Fibroblast of skin of left biceps (primary cell): ENCODE measurements around the gene SMAD2.

Experiments
- DNase-seq, 2 experiments: peaks; one replicate each; pipeline ENCODE4 v3.0.0-alpha.2; 2013; ENCODE audit warnings: low read depth in 2 of 2

SMAD2 gene

DNA sequence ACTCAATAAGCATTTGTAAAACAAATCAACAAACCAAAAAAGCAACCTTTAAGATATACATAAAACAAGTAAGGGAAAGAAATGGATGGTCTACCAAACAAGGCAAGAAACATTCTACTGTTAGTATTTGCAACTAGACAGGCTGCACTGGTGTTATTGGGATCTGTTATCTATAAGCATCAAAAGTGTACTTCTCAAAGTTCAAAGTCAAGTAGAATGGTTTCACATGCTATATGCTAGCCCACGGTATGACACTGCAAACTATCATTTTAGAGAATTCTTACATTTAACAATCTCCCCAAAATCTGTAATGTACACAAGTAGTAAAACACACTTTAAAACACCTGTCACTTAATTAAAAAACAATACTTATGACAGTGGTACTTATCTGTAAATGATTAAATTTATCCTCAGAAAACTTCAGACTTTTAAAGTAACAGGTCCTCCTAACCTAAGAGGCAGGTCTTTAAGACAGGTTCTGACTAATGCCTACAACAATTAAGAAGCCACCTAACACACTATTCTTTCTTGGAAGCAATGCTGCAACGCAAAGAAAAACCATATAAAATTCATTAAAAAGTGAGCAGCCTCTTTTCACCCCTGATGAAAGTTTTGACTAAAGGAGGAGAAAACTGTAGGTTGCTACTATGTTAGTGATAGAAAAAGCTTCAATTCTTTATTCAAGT is 34.8 kb downstream of the SMAD2 start:
- no peak for DNase-seq

GRCh38 chr18:47893939-47894699 is 36.3 kb downstream of the SMAD2 start:
- no peak for DNase-seq

GRCh38 chr18:47893047-47893446 is 37.4 kb downstream of the SMAD2 start:
- DNase-seq, result no peak

GRCh38 chr18:47888156-47888555 is 42.3 kb downstream of the SMAD2 start:
- DNase-seq, result no peak

DNA sequence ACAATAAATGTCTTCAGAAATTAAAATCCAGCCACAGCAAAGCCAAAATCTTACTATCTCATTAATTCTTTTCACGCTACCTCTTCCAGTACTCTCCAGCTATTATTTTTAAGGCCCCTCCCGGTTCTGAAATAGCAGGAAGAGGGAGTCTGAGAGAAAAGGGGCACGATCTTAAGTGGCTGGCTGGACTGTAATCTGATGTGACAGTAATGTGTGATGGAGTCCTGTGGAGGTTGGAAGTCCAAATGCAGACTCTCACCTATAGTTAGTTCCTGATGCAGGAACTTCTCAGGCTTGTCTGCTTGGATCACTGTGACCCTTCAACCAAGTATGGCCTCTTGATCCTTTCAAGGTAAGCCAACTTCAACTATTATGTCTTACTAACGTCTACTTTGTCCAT is 43.2 kb downstream of the SMAD2 start:
- DNase-seq, result no peak

DNA sequence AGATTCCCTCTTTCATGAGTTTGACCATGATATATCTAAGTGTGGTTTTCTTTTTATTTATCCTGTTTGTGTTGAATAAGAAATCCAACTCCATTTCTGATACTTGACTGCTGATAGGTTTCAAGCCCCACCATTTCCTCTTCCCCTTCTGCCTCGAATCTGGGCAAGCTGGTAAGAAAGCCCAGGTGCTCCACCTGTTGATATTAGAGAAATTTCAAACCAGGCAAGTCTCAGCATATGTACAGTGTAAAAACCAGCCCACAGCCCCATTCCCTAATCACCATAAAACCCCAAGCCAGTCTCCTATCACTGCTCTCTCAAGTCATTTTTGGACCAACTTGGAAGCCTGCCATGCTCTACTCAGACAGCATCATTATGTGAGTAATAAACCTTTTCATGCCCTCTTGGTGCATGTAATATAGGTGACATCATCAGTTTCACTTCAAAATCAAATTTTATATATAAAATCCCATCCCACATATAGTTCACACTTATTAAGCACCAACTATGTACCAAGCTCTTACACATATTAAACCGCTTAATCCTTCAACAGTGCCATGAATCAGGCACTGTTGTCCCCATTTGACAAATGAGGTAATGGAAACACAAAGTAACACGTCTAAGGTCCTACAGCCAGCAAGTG is 46.6 kb downstream of the SMAD2 start:
- peak in 1 of 2 experiments; percentile 9 for DNase-seq

GRCh38 chr18:47882641-47883040 is 47.8 kb downstream of the SMAD2 start:
- DNase-seq, result no peak

DNA sequence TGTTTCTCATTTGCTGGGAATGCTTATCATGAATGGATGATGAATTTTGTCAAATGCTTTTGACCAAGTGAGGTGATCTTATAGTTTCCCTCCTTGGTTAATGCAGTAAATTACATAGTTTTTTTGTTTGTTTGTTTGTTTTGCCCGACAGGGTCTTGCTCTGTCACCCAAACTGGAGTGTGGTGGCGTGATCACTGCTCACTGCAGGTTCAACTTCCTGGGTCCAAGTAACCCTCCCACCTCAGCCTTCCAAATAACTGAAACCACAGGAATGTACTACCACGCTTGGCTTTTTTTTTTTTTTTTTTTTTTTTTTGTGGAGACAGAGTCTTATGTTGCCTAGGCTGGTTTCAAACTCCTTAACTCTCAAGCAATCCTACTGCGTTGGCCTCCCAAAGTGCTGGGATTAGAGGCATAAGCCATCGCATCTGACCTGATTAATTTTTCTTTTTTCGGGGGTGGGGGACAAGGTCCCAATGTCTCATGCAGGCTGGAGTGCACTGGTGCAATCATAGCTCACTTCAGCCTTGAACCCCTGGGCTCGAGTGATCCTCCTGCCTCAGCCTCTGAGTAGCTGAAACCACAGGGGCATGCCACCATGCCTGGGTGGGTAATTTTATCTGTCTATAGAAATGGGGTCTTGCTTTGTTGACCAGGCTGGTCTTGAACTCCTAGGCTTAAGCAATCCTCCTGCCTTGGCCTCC is 48.6 kb downstream of the SMAD2 start:
- no peak for DNase-seq

DNA sequence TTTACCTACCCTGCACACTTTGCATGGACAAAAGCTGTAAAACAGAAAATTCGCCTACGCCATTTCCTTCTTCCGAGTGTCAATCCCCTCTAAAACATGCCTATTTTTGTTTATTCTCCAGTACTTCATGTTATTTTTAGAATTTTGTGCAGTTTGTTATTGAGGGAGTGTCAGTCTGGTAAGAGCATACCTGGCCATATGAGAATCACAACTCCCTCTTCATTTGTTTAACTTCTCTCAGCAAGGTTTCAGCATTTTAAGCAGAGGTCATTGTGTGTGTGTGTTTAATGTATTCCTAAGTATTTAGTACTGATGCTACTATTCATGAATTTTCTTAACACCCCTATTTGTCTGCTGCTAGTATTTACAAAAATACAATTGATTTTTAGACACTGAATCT is 49.4 kb downstream of the SMAD2 start:
- DNase-seq, result no peak

DNA sequence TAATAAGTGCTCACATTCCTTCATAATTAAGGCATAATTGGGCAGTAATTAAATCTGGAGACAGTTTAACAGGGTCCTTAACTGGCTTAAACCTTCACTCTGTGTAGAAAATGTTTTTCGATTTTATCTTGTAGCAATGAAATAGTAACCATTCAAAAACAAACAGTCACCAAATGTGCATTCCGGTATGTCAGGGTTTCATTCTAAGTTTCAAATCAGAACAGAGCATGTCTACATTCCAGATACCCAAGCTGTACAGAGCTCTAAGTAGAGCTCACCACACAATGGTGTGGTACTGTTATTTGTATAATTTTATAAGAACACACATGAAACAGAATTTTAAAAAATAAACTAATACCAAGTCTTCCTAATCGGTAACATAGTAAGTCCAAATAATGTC is 52.6 kb downstream of the SMAD2 start:
- no peak for DNase-seq

DNA sequence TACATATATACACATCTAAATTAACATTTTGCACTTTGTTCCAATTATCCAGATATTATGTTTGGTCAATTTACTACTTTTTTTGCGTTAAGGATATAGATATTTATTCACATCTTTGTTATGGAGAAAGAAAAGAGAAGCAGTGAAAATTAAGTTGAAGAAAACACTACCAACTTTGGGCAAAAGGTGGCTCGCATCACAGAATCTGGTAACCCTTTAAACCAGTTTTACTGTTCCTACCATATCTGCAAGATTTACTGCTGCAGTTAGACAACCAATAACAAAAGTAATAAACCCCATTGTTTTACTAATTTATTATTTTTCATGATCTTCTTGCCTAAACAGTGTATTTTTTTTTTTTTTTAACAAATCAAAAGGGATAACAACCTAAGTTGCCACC is 53.6 kb downstream of the SMAD2 start:
- DNase-seq, result no peak

DNA sequence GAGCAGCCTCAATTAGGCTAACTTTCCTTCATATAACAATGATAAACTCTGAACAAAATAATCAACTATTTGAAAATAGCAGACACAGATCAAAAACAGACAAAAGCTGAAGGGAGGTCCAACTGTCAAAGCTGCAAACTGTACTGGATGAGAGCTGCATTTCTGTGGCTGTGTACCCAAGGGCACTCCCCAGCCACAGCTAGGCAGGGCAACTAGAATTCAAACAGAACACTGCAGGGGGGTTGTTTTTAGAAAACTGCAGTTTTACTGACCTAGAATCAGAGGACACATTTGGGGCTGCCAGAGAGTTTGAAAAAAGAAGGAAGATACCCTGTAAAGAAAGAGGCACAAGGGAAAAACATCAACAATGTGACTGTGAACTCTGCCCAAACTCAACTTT is 56.8 kb downstream of the SMAD2 start:
- no peak for DNase-seq

DNA sequence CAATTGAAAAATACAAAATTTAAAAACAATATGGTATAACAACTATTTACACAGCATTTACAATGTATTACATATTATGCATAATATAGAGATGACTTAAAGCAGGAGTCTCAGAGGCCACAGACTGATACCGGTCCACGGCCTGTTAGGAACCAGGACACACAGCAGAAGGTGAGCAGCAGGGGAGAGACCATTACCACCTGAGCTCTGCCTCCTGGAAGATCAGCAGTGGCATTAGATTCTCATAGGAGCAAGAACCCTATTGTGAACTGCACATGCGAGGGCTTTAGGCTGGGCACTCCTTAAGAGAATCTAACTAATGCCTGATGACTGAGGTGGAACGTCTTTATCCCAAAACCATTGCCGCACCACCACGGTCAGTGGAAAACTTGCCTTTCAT is 58.0 kb downstream of the SMAD2 start:
- no peak for DNase-seq

DNA sequence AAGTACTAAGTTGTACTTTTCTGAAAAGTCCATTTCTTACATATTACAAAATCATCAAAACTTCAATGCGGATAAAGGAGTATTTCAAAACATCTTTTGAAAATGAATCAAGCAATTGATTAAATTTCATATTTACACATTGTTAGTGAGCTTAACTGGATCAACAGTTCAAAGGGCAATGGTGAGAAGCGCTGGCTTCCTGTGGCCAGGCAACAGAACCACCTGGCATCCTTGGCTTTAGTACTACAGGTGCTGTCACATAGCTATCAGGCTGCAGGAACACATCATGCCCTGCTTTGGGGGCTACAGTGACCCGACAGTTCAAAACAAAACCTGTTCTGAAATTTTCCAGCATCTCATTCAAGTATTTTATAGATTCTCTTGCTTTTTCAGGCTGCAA is 59.2 kb downstream of the SMAD2 start:
- no peak for DNase-seq

GRCh38 chr18:47870605-47871004 is 59.9 kb downstream of the SMAD2 start:
- DNase-seq, result no peak

DNA sequence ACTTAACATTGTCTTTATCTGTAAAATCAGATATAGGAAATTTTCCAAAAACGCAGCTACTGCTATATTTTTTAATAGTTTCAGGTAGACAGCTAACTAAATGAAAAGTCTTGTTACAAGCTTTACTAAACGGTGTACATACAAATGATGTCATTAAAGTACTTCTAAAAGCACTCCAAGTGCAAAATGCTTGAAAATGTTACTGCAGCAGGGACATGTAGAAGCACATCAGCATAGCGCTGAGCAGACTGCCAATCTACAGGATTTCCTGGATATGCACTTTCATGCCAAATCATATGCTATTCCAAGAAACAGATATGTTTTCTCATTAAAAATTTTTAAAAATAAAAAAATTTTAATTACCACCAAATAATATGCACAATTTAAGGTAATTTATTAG is 61.7 kb downstream of the SMAD2 start:
- DNase-seq, result no peak

- no peak for DNase-seq
These were observed 65.3 kb downstream of the SMAD2 start for GRCh38 chr18:47865183-47865582.

DNA sequence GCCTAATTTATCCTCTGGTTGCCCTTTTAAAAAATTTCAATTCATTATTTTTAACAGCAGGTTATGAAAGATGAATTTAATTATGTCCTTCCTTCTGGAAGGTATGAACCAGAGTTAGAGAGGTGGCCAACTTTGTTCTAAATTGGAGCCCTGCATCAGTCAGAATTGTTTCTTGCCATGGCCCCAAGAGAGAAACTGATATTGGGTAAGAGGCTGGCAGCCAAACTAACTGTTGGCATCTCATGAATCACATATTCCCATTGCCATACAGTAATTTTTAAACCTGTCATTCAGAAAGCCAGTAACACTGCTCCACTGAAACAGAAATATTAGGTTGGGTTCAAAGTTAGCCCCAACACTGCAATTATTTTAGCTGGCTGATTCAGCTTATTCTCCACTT is 67.4 kb downstream of the SMAD2 start:
- DNase-seq, result no peak

- DNase-seq, result no peak
These were observed 71.9 kb downstream of the SMAD2 start for GRCh38 chr18:47858607-47859006.

DNA sequence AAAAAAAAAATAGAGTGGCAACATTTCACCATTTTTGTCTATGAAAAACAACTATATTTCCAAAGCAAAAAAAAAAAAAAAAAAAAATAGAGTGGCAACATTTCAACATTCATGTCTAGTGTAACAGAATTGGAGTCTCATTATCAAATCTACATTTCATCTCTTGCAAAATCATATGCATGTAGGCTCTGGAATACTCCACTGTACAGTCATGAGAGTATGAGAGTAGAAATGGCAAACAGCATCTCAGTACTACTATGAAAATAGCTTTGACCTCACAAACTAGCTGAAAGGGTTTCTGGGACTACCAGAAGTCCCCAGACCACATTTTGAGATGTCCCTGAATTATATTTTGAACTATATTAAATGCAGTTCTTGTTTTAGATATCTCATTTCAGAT is 82.8 kb downstream of the SMAD2 start:
- no peak for DNase-seq

DNA sequence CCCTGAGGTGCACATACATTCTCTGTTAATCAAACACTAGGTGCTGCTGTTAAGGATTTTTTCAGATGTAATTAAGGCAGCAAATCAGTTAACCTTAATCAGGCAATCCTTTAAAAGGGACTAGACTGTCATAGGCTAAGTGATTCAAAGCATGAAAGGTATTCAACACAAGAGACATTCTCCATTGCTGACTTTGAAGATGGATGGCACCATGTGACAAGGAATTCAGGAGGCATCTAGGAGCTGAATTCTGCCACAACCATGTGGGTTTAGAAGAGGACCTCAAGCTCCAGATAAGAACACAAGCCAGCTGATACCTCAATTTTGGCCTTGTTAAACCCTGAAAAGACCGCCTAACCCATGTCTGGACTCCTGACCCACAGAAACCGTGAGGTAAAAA is 84.0 kb downstream of the SMAD2 start:
- no peak for DNase-seq

DNA sequence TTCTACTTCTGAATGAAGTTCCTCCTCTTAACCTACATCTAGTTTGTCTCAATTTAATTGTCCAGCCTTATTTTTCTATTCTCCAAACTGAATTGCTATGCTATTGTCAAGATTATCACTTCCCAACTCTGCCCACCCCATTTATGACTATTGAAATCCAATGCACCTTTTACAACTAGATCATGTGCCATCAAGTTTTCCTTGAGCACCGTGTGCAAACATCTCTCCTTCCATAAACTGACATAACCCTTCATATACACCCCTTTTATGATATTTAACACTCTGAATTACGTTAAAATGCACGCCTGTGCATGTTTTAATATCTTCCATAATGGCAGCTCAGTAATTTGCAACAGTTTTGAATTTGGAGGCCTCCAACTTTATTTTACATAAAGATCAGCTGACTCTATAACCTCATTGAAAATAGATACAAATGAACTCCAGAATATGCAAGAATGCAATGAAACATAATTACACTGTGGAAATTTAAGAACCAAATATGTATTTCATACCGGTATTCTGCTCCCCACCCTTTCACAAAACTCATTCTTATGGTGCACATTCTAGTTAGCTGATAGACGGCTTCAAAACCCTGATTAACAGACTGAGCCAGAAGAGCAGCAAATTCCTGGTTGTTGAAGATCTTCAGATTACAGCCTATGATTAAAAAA is 85.5 kb downstream of the SMAD2 start:
- DNase-seq, result no peak
